H9 (cell line): ENCODE results near the gene BAIAP2L1. TPM values are rescaled to one million over a fixed set of nuclear protein-coding genes. Genes with fewer than 3 reads are reported as not detected.

Source experiments
- DNase-seq: peaks from one replicate; pipeline ENCODE4 v3.0.0-alpha.2; 2017
- H2AFZ ChIP-seq: one replicate; pipeline ENCODE4 v1.6.1; 2013; ENCODE audit warnings: mild to moderate bottlenecking, low read length, control low read depth, moderate library complexity
- H2AK5ac ChIP-seq: 2 replicates; pipeline ENCODE4 v1.6.1; 2013; ENCODE audit warnings: low read length, control low read depth, mixed read lengths; ENCODE audit not compliant: insufficient read length
- H2BK120ac ChIP-seq: one replicate; pipeline ENCODE4 v1.6.1; 2013; ENCODE audit warnings: low read depth, mild to moderate bottlenecking, low read length, control low read depth, inconsistent platforms; ENCODE audit not compliant: poor library complexity, severe bottlenecking
- H2BK12ac ChIP-seq: 2 replicates; pipeline ENCODE4 v1.6.1; 2013; ENCODE audit warnings: low read length, control low read depth, mixed read lengths, low read depth; ENCODE audit not compliant: insufficient read length
- H2BK15ac ChIP-seq: 2 replicates; pipeline ENCODE4 v1.6.1; 2013; ENCODE audit warnings: low read depth, low read length, control low read depth
- H2BK20ac ChIP-seq: one replicate; pipeline ENCODE4 v1.6.1; 2013; ENCODE audit warnings: low read depth, mild to moderate bottlenecking, low read length, control low read depth, inconsistent platforms; ENCODE audit not compliant: poor library complexity, severe bottlenecking
- H2BK5ac ChIP-seq: 2 replicates; pipeline ENCODE4 v1.6.1; 2013; ENCODE audit warnings: low read length, control low read depth, mixed read lengths; ENCODE audit not compliant: insufficient read length
- H3K14ac ChIP-seq: 2 replicates; pipeline ENCODE4 v1.6.1; 2013; ENCODE audit warnings: low read length, control low read depth; ENCODE audit not compliant: insufficient read depth
- H3K18ac ChIP-seq: 2 replicates; pipeline ENCODE4 v1.6.1; 2013; ENCODE audit warnings: low read depth, mild to moderate bottlenecking, mixed read lengths, low read length, control low read depth; ENCODE audit not compliant: insufficient read length
- H3K23ac ChIP-seq: 2 replicates; pipeline ENCODE4 v1.6.1; 2013; ENCODE audit warnings: low read length, control low read depth, mixed read lengths, low read depth; ENCODE audit not compliant: insufficient read length
- H3K23me2 ChIP-seq: 2 replicates; pipeline ENCODE4 v1.6.1; 2013; ENCODE audit warnings: low read depth, mild to moderate bottlenecking, mixed read lengths, low read length, control low read depth; ENCODE audit not compliant: insufficient read length, poor library complexity, severe bottlenecking
- H3K27ac ChIP-seq: 2 replicates; pipeline ENCODE4 v1.5.1; 2013; ENCODE audit warnings: low read length, control low read depth, mixed read lengths, low read depth; ENCODE audit not compliant: insufficient read length
- H3K27me3 ChIP-seq: 2 replicates; pipeline ENCODE4 v1.6.1; 2013; ENCODE audit warnings: low read length, control low read depth, inconsistent platforms; ENCODE audit not compliant: insufficient read depth
- H3K4ac ChIP-seq: 2 replicates; pipeline ENCODE4 v1.6.1; 2013; ENCODE audit warnings: low read depth, mild to moderate bottlenecking, control low read depth, inconsistent platforms, low read length, moderate library complexity
- H3K4me1 ChIP-seq: 2 replicates; pipeline ENCODE4 v1.6.1; 2013; ENCODE audit warnings: low read length, control low read depth, inconsistent platforms; ENCODE audit not compliant: insufficient read depth
- H3K4me2 ChIP-seq: 2 replicates; pipeline ENCODE4 v1.6.1; 2013; ENCODE audit warnings: low read length, control low read depth, mixed read lengths; ENCODE audit not compliant: insufficient read length, insufficient read depth
- H3K56ac ChIP-seq: 2 replicates; pipeline ENCODE4 v1.6.1; 2013; ENCODE audit warnings: low read depth, mild to moderate bottlenecking, mixed read lengths, low read length, control low read depth; ENCODE audit not compliant: insufficient read length
- H3K79me1 ChIP-seq: 2 replicates; pipeline ENCODE4 v1.6.1; 2013; ENCODE audit warnings: low read depth, mild to moderate bottlenecking, moderate library complexity, low read length, control low read depth, inconsistent platforms; ENCODE audit not compliant: insufficient read depth, poor library complexity, severe bottlenecking
- H3K79me2 ChIP-seq: 2 replicates; pipeline ENCODE4 v1.6.1; 2013; ENCODE audit warnings: low read length, control low read depth, inconsistent platforms; ENCODE audit not compliant: insufficient read depth
- H3K9ac ChIP-seq: 2 replicates; pipeline ENCODE4 v1.6.1; 2013; ENCODE audit warnings: low read length, control low read depth, mixed read lengths; ENCODE audit not compliant: insufficient read length; ENCODE audit errors: extremely low read depth
- H3K9me3 ChIP-seq: one replicate; pipeline ENCODE4 v1.6.1; 2013; ENCODE audit warnings: low read depth, low read length, inconsistent platforms; ENCODE audit not compliant: control insufficient read depth
- H3T11ph ChIP-seq: one replicate; pipeline ENCODE4 v1.6.1; 2013; ENCODE audit warnings: mild to moderate bottlenecking, low read length, control low read depth, inconsistent platforms
- H4K20me1 ChIP-seq: one replicate; pipeline ENCODE4 v1.6.1; 2013; ENCODE audit not compliant: control insufficient read depth, insufficient read length, insufficient read depth
- H4K5ac ChIP-seq: 2 replicates; pipeline ENCODE4 v1.6.1; 2013; ENCODE audit warnings: low read depth, mild to moderate bottlenecking, mixed read lengths, low read length, control low read depth; ENCODE audit not compliant: insufficient read length
- H4K8ac ChIP-seq: replicated peaks from 2 replicates; pipeline ENCODE4 v1.6.1; 2013; ENCODE audit warnings: low read length, control low read depth, mixed read lengths, low read depth; ENCODE audit not compliant: insufficient read length
- H4K91ac ChIP-seq: 2 replicates; pipeline ENCODE4 v1.6.1; 2013; ENCODE audit warnings: low read depth, mild to moderate bottlenecking, moderate library complexity, mixed read lengths, low read length, control low read depth; ENCODE audit not compliant: insufficient read length
- H3K27ac Mint-ChIP-seq, 3 experiments: 2 replicates in 2 of 3; 3 replicates in 1 of 3; pipeline ENCODE4 v1.8.0; 2020 to 2021; ENCODE audit warnings: mixed read lengths in 3 of 3, mild to moderate bottlenecking in 1 of 3, moderate library complexity in 1 of 3
- H3K27me3 Mint-ChIP-seq: 2 replicates; pipeline ENCODE4 v1.8.0; 2021; ENCODE audit warnings: low read depth, mild to moderate bottlenecking, moderate library complexity, mixed read lengths
- H3K36me3 Mint-ChIP-seq, 3 experiments: 2 replicates in 2 of 3; 3 replicates in 1 of 3; pipeline ENCODE4 v1.8.0; 2020 to 2021; ENCODE audit warnings: low read depth in 3 of 3, mixed read lengths in 3 of 3; ENCODE audit not compliant: insufficient read depth in 1 of 3
- H3K4me1 Mint-ChIP-seq, 2 experiments: 2 replicates each; pipeline ENCODE4 v1.8.0; 2020; ENCODE audit warnings: mixed read lengths in 2 of 2
- H3K4me3 Mint-ChIP-seq, 2 experiments: 2 replicates in 1 of 2; 3 replicates in 1 of 2; pipeline ENCODE4 v1.8.0; 2020 to 2021; ENCODE audit warnings: mild to moderate bottlenecking in 2 of 2, mixed read lengths in 2 of 2, moderate library complexity in 1 of 2
- H3K9me3 Mint-ChIP-seq, 2 experiments: 2 replicates in 1 of 2; 3 replicates in 1 of 2; pipeline ENCODE4 v1.8.0; 2020; ENCODE audit warnings: mild to moderate bottlenecking in 2 of 2, mixed read lengths in 2 of 2, moderate library complexity in 1 of 2
- CTCF ChIP-seq: fragments of 200-600 bp; sonication (generic); conservative IDR thresholded peaks from 3 replicates; pipeline ENCODE4 v1.8.0; 2021; ENCODE audit warnings: antibody characterized with exemption, mild to moderate bottlenecking
- WGBS: extraction: QIAGEN DNeasy Blood & Tissue Kit; methylation state at CpG from one replicate; pipeline ENCODE4 v1.1.7; 2013; ENCODE audit warnings: missing lambda C conversion rate, low lambda C conversion rate, mixed read lengths; ENCODE audit not compliant: insufficient read length; ENCODE audit errors: extremely low coverage; 5-methylcytosine and 5-hydroxymethylcytosine counted together
- total RNA-seq: library from RNA; stranded (reverse); gene quantifications from 2 replicates; pipeline ENCODE4 v1.2.1, GENCODE V29; 2021

The BAIAP2L1 gene
- total RNA-seq, 1 experiment from 2014 or later: 25.9 TPM

- no peak overlapping the region for H2BK20ac ChIP-seq
- WGBS: no CpG with 5 or more reads among the region's 4 CpGs
- no peaks in the 10 kb centered on the region for H3K79me2 ChIP-seq
- no peaks in the 10 kb centered on the region for H4K20me1 ChIP-seq
- no peaks in the 10 kb centered on the region for H3K27me3 ChIP-seq
- H3K27me3 Mint-ChIP-seq: no peaks in the 10 kb centered on the region
- H3K4me3 Mint-ChIP-seq: no peak overlapping the region
- no peak overlapping the region for H2BK5ac ChIP-seq
- H3K4me1 ChIP-seq: no peaks in the 10 kb centered on the region
- peaks cover 6% of the 10 kb centered on the region for H3K23me2 ChIP-seq
- no peak for DNase-seq
- no peak overlapping the region for H3K56ac ChIP-seq
- no peak overlapping the region for H3K4ac ChIP-seq
- H3T11ph ChIP-seq: no peak overlapping the region
- H4K91ac ChIP-seq: no peak overlapping the region
- H3K4me2 ChIP-seq: no peak overlapping the region
- no peak overlapping the region for H2AK5ac ChIP-seq
- H3K9ac ChIP-seq: no peak overlapping the region
- no peak overlapping the region for H2AFZ ChIP-seq
- no peak overlapping the region for H3K14ac ChIP-seq
- peaks cover 0 to 6% (median 5%) of the 10 kb centered on the region in 3 experiments; a peak in 2 of 7 replicates for H3K36me3 Mint-ChIP-seq
- no peaks in the 10 kb centered on the region for H3K9me3 ChIP-seq
- no peak for TF ChIP-seq CTCF
- H3K23ac ChIP-seq: no peak overlapping the region
- no peak overlapping the region for H4K5ac ChIP-seq
- H2BK15ac ChIP-seq: no peak overlapping the region
- H3K79me1 ChIP-seq: no peaks in the 10 kb centered on the region
- H3K4me1 Mint-ChIP-seq: peaks cover 14 to 19% of the 10 kb centered on the region in 2 experiments
- no peak overlapping the region for H3K18ac ChIP-seq
- H2BK12ac ChIP-seq: no peak overlapping the region
- H4K8ac ChIP-seq: no peak overlapping the region
- H3K27ac Mint-ChIP-seq: no peak overlapping the region
- no peak overlapping the region for H3K27ac ChIP-seq
- no peak overlapping the region for H2BK120ac ChIP-seq
- H3K9me3 Mint-ChIP-seq: no peaks in the 10 kb centered on the region
These were observed 146.4 kb downstream of the BAIAP2L1 start for GRCh38 chr7:98254516-98254915.
